GM13977 (cell line): ENCODE measurements around the gene TUG1.

Source experiments
- DNase-seq: peaks from one replicate; pipeline ENCODE4 v3.0.0; 2012; ENCODE audit warnings: low spot score
- in situ Hi-C: fragments of 300-500 bp; cut with MboI; formaldehyde crosslinking; loops from one replicate; pipeline ENCODE4 v1.12.0; 2022; ENCODE audit warnings: low sequenced_read_pairs, low pct_unique_long_range_greater_than_20kb, mixed read lengths, inconsistent platforms; ENCODE audit not compliant: unreplicated experiment
- TF ChIP-seq, protein P1 (sequence below): IDR thresholded peaks from 2 replicates; pipeline ENCODE4 v1.5.1; 2012; ENCODE audit warnings: mild to moderate bottlenecking, control low read depth; ENCODE audit not compliant: insufficient read depth; ENCODE audit errors: extremely low read depth, missing control alignments

TUG1 gene

DNA sequence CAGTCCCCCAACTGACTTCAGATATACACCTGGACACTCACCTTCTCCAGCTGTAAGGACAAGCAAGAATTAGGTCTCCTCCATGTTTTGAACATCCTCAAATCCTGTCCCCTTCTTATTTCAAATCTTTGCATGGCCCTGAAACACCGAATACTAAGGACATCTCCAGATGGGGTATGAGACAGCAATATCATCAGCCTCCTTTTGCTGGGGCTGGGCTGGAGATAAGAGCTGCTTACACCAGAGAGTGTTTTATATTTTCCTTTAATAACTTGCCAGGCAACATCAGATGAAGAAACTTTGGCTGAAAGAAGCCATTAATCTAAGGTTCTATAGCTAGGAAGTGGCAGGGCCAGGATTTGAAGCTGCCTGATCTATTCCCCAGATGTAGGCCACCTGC, 21.6 kb downstream of the TUG1 start:
- TF ChIP-seq, protein P1, sequence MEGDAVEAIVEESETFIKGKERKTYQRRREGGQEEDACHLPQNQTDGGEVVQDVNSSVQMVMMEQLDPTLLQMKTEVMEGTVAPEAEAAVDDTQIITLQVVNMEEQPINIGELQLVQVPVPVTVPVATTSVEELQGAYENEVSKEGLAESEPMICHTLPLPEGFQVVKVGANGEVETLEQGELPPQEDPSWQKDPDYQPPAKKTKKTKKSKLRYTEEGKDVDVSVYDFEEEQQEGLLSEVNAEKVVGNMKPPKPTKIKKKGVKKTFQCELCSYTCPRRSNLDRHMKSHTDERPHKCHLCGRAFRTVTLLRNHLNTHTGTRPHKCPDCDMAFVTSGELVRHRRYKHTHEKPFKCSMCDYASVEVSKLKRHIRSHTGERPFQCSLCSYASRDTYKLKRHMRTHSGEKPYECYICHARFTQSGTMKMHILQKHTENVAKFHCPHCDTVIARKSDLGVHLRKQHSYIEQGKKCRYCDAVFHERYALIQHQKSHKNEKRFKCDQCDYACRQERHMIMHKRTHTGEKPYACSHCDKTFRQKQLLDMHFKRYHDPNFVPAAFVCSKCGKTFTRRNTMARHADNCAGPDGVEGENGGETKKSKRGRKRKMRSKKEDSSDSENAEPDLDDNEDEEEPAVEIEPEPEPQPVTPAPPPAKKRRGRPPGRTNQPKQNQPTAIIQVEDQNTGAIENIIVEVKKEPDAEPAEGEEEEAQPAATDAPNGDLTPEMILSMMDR = no peak
- no peak for DNase-seq
- in situ Hi-C loops = no loop called here

DNA sequence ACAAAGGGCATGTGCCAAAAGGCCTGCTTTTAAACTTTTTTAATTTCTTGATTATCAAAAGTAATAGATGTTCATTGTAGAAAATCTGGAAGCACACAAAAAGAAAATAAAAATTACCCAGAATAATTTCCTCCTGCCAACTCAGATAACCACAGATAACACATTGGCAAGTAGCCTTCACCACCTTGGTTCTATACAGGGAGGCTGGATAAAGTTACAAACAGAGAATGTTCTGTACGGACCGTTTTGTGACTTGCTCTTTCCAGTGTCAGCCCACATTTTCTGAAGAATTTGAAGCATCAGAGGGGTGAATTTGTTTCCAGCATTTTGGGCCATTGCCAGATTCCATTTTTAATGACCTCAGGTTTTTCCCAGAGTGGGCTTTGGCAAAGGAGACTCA, 23.5 kb downstream of the TUG1 start:
- no peak for DNase-seq
- in situ Hi-C loops = no loop called here
- TF ChIP-seq, protein P1 = no peak

DNA sequence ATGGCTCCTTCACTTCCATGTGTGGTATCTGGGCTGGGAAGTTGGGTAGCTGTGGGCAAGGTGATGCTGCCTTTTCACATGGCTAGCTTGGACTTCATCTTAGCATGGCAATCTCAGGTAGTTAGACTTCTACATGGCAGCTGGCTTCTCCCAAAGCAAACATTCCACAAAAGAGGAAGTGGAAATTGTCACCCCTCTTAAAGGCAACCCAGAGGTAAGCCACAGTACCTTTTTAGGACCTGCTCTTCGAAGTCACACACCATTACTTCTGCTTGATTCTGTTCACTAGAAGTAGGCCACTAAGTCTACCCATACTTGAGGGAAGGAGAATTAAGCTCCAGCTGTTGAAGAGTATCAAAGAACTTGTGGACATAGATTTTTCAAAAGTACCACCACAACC, 25.9 kb downstream of the TUG1 start:
- no peak for DNase-seq
- in situ Hi-C loops = no loop called here
- TF ChIP-seq, protein P1 = no peak

DNA sequence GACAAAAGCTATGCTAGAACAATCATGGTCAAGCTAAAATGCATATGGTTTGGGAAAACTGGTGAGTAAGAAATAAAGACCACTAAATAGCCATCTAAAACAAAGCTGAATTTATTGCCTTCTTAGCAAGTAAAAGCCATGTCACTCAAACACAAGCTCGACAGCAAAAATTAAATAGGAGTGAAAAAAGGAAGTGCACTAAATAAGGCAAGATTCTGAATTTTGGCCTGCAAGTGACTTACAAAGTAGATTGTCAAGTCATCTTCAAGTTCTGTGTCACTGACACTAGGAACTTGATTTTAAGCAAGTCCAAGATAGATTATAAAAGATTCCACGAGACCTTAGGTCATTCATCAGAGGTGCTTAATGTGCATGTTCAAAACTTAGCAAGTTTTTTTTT, 27.4 kb downstream of the TUG1 start:
- DNase-seq = no peak
- TF ChIP-seq, protein P1 = no peak
- in situ Hi-C loops = no loop called here

DNA sequence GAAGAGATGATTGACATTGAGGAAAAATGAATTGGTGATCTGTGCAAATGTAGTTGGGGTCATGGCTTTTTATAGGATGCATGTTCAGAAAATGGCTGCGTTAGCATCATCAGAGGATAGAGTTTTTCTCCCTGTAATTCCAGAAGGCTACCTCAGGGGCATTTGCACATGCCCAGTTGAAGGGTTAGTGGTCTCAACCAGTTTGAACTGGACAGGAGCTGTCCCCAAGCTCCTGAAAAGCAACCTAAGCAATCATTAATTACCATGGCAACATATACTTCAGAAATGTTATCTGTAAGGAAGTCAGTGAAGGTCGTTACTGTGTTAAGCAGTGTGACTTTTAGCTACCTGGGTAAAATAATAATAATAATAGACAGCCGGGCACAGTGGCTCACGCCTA, 29.3 kb downstream of the TUG1 start:
- TF ChIP-seq, protein P1 = no peak
- in situ Hi-C loops = no loop called here
- no peak for DNase-seq

DNA sequence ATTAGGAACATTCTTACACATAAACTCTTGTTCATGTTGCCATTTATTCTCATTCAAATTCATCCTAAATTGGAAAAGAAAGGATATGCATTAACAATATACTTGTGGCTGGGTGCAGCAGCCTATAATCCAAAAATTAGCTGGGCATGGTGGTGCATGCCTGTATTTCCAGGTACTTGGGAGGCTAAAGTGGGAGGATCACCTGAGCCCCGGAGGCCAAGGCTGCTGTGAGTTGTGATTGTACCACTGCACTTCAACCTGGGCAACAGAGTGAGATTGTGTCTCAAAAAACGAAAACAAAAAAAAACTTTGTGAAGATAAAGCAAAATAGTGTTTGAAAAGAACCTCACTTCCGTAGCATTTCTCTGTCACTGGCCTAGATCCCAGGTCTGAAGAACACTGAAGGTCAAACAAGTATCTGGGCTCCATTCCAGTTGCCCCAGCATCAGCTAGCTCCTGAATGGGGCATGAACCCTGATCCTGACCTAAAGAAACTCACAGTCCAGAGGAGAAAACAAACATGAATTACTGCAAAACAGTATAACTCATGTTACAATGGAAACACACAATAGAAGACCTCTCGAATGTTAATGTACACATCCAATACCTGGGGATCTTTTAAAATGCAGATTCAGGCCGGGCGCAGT, 32.2 kb downstream of the TUG1 start:
- DNase-seq = no peak
- TF ChIP-seq, protein P1 = no peak
- in situ Hi-C loops = no loop called here
